Adipocyte (in vitro differentiated cells): ENCODE results near the gene KRT31.
"Not testable (repeated sequence)": the region's sequence is repeated elsewhere in the genome, so short reads cannot be mapped to it uniquely, and the experiment has no call there.

Experiments
- DNase-seq: peaks from one replicate; pipeline ENCODE4 v3.0.0-alpha.2; 2015; ENCODE audit warnings: low read depth
- H3K27me3 ChIP-seq: replicated peaks from 2 replicates; pipeline ENCODE4 v1.7.0; 2013; ENCODE audit warnings: mild to moderate bottlenecking, low read length, moderate library complexity; ENCODE audit not compliant: control insufficient read depth, insufficient read depth
- H3K36me3 ChIP-seq: 2 replicates; pipeline ENCODE4 v1.7.0; 2013; ENCODE audit warnings: low read length, mild to moderate bottlenecking, moderate library complexity; ENCODE audit not compliant: control insufficient read depth, insufficient read depth, severe bottlenecking
- H3K4me1 ChIP-seq: 2 replicates; pipeline ENCODE4 v1.7.0; 2013; ENCODE audit warnings: mild to moderate bottlenecking, low read length, moderate library complexity; ENCODE audit not compliant: control insufficient read depth, insufficient read depth
- H3K4me3 ChIP-seq: 2 replicates; pipeline ENCODE4 v1.7.0; 2013; ENCODE audit warnings: mild to moderate bottlenecking, low read length, moderate library complexity
- H3K9ac ChIP-seq: 2 replicates; pipeline ENCODE4 v1.7.0; 2013; ENCODE audit warnings: mild to moderate bottlenecking, low read length, moderate library complexity
- H3K9me3 ChIP-seq: 2 replicates; pipeline ENCODE4 v1.7.0; 2013; ENCODE audit warnings: mild to moderate bottlenecking, low read length, moderate library complexity; ENCODE audit not compliant: control insufficient read depth

The KRT31 gene

DNA sequence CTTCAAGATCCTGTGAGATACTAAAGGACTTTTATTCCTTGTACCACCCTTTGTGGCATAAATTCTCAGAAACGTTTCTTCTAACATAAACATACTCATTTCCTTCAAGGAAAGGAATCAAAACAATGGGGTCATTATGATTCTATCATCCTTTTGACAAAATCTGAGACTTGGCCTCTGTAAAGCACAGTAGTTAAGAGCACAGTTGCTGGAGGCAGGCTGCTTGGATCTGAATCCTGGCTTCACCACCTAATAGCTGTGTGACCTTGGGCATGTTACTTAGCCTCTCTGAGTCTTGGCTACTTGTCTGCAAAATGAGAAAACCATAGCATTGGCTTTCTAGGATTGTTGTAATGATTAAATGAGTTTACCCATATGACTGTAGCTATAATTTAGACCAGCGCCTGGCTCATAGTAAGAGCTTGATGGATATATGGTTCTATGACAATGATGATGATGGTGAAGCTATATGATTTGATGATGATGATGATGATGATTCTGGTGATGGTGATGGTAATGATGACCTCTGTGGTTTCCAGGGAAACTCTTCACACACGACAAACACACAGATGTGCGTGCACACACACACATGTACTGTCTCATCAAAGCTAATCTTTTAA lies 6.1 kb upstream of the KRT31 start:
- H3K9me3 ChIP-seq, result no peaks in the 10 kb centered on the region
- peaks cover 7% of the 10 kb centered on the region for H3K27me3 ChIP-seq
- no peak overlapping the region for H3K4me3 ChIP-seq
- H3K36me3 ChIP-seq, result no peaks in the 10 kb centered on the region
- DNase-seq, result no peak
- no peak overlapping the region for H3K9ac ChIP-seq
- peaks cover 8% of the 10 kb centered on the region for H3K4me1 ChIP-seq

DNA sequence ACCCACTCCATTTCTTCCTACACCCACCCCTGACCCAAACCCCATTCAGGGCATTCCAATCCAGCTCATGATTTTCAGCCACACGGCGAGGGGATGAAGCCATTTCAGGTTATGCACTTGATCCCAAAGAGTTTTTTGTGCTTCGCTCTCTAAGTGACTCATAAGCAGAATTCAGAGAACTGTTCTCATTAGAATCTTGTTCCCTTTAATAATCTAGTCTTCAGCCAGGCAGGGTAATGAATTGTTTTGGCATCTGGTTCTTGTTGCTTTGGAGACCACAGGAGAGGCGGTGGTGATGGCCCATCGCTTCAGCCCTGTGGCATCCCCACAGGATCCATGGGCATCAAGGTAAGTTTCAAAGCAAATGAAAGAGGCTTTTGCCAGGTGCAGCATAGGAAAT lies 4.8 kb upstream of the KRT31 start:
- Histone ChIP-seq H3K9ac (no peak overlapping the region), H3K4me3 (no peak overlapping the region), H3K36me3 (no peaks in the 10 kb centered on the region), H3K9me3 (no peaks in the 10 kb centered on the region), H3K4me1 (peaks cover 8% of the 10 kb centered on the region), H3K27me3 (peaks cover 4% of the 10 kb centered on the region)
- no peak for DNase-seq

DNA sequence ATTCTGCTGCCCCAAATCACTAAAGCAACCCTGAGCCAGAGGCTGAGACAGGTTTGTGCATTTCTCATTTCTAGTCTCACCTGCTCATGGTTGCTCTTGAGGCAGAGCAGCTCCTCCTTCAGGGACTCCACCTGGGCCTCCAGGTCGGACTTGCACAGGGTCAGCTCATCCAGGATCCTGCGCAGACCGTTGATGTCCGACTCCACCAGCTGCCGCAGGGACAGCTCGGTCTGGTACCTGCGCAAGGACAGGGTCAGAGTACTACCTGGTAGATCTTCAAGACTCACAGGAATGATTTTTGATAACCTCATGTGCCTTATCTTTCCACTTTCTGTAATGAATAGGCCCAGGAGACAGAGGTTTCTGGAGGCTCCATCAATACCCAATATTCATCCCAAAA lies 1.1 kb downstream of the KRT31 start:
- Histone ChIP-seq H3K4me1 (peaks cover 12% of the 10 kb centered on the region), H3K9me3 (peaks cover 4% of the 10 kb centered on the region), H3K27me3 (peaks cover 20% of the 10 kb centered on the region), H3K36me3 (no peaks in the 10 kb centered on the region), H3K4me3 (no peak overlapping the region), H3K9ac (no peak overlapping the region)
- no peak for DNase-seq

DNA sequence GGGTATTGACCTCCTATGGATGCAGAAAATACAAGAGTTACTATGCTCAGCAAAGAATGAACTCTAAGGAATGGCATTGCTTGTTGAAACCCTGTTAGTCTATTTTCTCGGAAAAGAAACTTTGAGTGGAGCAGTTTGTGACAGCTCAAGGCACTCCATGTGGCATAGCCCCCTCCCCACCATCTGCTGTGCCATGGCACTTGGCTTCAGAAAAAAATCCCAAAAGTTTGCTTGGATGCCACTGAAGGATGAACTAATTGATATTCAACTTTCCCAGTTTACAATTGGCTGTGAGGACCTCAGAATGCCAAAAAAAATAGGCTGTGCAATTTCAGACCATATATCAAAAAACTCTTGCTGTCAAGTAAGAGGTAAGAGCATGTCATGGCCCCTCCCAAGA lies 1.8 kb downstream of the KRT31 start:
- H3K9ac ChIP-seq, result no peak overlapping the region
- no peak for DNase-seq
- H3K9me3 ChIP-seq, result peaks cover 4% of the 10 kb centered on the region
- no peaks in the 10 kb centered on the region for H3K36me3 ChIP-seq
- peaks cover 12% of the 10 kb centered on the region for H3K4me1 ChIP-seq
- H3K4me3 ChIP-seq, result no peak overlapping the region
- peaks cover 20% of the 10 kb centered on the region for H3K27me3 ChIP-seq

DNA sequence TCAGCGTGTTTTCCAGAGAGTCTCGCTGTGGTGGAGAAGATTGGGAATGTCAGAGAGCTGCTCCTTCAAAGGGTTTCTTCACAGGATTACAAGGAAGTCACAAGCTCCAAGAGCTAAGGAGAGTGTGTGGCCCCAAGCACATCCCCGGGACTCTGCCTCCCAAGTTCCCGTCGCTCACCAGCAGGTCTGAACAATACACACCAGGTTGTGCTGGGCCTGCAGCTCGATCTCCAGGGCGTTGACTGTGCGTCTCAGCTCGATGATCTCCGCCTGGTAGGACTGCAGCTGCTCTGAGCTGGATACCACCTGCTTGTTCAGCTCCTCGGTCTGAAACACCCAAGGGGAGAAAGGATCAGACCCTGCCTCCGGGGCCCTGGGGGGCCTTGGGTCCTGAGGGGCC lies 2.4 kb downstream of the KRT31 start:
- DNase-seq, result not testable (repeated sequence)

DNA sequence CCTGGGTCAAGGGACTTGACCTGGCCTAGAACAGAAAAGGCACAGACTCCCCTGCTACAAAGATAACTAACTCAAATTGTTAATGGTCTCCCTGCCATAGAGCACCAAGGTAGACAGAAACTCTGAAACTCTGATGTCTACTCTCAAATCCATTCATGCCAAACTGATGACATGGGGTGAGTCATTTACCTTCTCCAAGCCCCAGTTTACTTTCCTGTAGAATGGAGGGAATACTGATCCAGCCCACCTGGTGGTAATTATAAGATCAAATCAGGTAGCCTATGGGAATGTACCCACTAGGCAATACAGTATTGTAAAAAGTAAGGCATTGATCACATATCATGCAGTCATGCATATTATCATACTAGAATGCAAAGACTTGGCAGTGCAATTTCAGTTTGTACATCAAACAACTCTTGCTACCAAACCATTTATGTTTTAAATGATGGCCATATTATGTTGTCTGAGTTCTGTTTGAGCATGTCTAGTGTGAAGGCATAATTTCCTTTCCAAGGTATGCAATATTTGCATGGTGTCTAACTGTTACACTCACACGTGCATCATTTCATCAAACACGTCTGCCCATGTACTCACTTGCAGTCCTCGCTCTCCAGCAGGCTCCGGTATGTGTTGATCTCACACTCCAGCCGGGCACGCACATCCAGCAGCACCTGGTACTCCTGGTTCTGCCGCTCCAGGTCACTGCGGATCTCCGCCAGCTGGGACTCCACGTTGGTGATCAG lies 3.0 kb downstream of the KRT31 start:
- no peaks in the 10 kb centered on the region for H3K36me3 ChIP-seq
- peaks cover 16% of the 10 kb centered on the region for H3K27me3 ChIP-seq
- no peak overlapping the region for H3K4me3 ChIP-seq
- H3K4me1 ChIP-seq, result peaks cover 12% of the 10 kb centered on the region
- H3K9me3 ChIP-seq, result peaks cover 4% of the 10 kb centered on the region
- H3K9ac ChIP-seq, result no peak overlapping the region
- no peak for DNase-seq

More for the DNA sequence above, 2.4 kb downstream of the KRT31 start:
- not testable (repeated sequence) for H3K9me3 ChIP-seq, H3K4me3 ChIP-seq, H3K9ac ChIP-seq, H3K36me3 ChIP-seq
- Histone ChIP-seq H3K4me1 (peaks cover 12% of the 10 kb centered on the region), H3K27me3 (peaks cover 19% of the 10 kb centered on the region)

DNA sequence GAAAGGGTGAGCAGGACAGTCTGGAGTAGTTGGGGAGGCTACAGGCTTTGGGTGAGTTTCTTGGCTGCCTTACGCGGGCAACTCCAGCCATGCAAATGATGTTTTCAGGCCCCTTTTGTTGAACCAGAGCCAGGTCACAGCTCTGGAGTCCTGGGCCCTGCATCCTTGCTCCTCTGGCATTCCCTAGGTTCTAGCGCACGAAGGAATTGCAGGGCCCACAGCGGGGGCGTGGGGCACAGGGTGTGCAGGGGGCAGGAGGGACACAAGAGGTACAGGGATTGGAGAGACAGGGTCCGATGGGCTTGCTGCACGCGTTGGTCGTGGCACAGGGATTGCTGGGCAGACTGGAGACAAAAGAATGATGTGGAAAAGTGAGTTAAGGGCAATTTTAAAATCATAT lies 3.6 kb downstream of the KRT31 start:
- Histone ChIP-seq H3K36me3 (no peaks in the 10 kb centered on the region), H3K4me3 (no peak overlapping the region), H3K27me3 (peaks cover 16% of the 10 kb centered on the region), H3K4me1 (peaks cover 12% of the 10 kb centered on the region), H3K9me3 (peaks cover 4% of the 10 kb centered on the region), H3K9ac (no peak overlapping the region)
- no peak for DNase-seq

DNA sequence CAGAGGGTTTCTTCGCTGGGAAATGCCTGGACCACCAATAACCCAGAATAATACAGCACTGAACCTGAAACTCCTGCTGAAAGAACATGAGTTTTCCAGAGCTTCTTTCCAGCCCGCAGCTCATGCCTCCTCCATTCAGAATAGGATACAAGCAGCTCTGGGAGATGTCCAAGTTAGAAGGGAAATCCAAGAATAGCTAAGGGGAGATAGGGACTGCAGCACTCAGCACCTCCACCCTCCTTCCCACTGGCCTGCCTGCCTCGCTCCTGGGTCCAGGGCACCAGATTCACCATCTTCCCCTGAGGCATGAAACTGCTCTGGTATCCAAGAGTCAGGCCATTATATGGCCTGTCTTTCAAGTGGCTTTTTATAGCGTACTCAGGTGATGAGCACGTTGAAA lies 4.1 kb downstream of the KRT31 start:
- H3K36me3 ChIP-seq, result no peaks in the 10 kb centered on the region
- H3K4me1 ChIP-seq, result peaks cover 12% of the 10 kb centered on the region
- no peak overlapping the region for H3K4me3 ChIP-seq
- H3K9ac ChIP-seq, result no peak overlapping the region
- H3K27me3 ChIP-seq, result peaks cover 16% of the 10 kb centered on the region
- peaks cover 4% of the 10 kb centered on the region for H3K9me3 ChIP-seq
- no peak for DNase-seq

DNA sequence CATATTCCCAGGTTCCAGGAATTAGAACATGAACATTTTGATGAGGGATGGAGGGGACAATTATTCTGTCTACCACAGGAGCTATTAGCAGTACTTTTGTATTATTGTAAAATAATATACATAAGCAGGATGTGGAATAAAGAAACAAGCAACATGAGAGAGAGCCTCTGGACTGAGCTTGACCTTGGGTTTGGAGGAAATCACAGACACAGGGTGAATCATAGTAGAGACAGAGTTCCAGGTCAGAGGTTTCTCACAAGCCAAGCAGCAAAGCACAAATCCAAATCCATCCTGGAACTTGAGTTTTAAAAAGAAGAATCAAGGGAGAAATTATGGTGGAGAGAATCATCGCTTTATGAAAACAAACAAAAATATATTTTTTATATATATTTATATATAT lies 5.1 kb downstream of the KRT31 start:
- Histone ChIP-seq H3K36me3 (no peaks in the 10 kb centered on the region), H3K4me3 (no peak overlapping the region), H3K9ac (no peak overlapping the region), H3K4me1 (peaks cover 12% of the 10 kb centered on the region), H3K9me3 (peaks cover 7% of the 10 kb centered on the region), H3K27me3 (peaks cover 20% of the 10 kb centered on the region)
- DNase-seq, result no peak

GRCh38 chr17:41391535-41391934 lies 5.9 kb downstream of the KRT31 start:
- H3K36me3 ChIP-seq, result no peaks in the 10 kb centered on the region
- no peak overlapping the region for H3K4me3 ChIP-seq
- peaks cover 9% of the 10 kb centered on the region for H3K9me3 ChIP-seq
- no peak for DNase-seq
- H3K9ac ChIP-seq, result no peak overlapping the region
- peaks cover 14% of the 10 kb centered on the region for H3K27me3 ChIP-seq
- peaks cover 12% of the 10 kb centered on the region for H3K4me1 ChIP-seq

GRCh38 chr17:41390411-41390938 lies 6.9 kb downstream of the KRT31 start:
- H3K4me3 ChIP-seq, result no peak overlapping the region
- H3K36me3 ChIP-seq, result no peaks in the 10 kb centered on the region
- no peak for DNase-seq
- no peak overlapping the region for H3K9ac ChIP-seq
- H3K27me3 ChIP-seq, result peaks cover 10% of the 10 kb centered on the region
- H3K4me1 ChIP-seq, result peaks cover 12% of the 10 kb centered on the region
- peaks cover 11% of the 10 kb centered on the region for H3K9me3 ChIP-seq
